DOHH2 (cell line): ENCODE measurements around the gene ASPM.
"Not testable (repeated sequence)": the region's sequence is repeated elsewhere in the genome, so short reads cannot be mapped to it uniquely, and the experiment has no call there.

Experiments used
- H3F3A ChIP-seq: fragments of 200-600 bp; sonication (generic), shearing (Covaris generic); 2 replicates; pipeline ENCODE4 v1.6.0; 2016; ENCODE audit warnings: antibody characterized with exemption, mild to moderate bottlenecking; ENCODE audit not compliant: control insufficient read depth, insufficient read depth
- H3K27ac ChIP-seq: fragments of 200-600 bp; sonication (generic); 2 replicates; pipeline ENCODE4 v1.5.1; 2014; ENCODE audit warnings: low read depth, mild to moderate bottlenecking, low read length, moderate library complexity
- H3K27me3 ChIP-seq: fragments of 200-600 bp; sonication (generic); 2 replicates; pipeline ENCODE4 v1.6.1; 2014; ENCODE audit warnings: mild to moderate bottlenecking, low read length, mixed read lengths; ENCODE audit not compliant: control insufficient read depth
- H3K36me3 ChIP-seq: fragments of 200-600 bp; sonication (generic); 2 replicates; pipeline ENCODE4 v1.6.1; 2014; ENCODE audit warnings: mild to moderate bottlenecking, low read length, moderate library complexity, mixed read lengths; ENCODE audit not compliant: control insufficient read depth
- H3K4me1 ChIP-seq: fragments of 200-600 bp; sonication (generic); 2 replicates; pipeline ENCODE4 v1.6.1; 2014; ENCODE audit warnings: mild to moderate bottlenecking, low read length, mixed read lengths; ENCODE audit not compliant: control insufficient read depth
- H3K4me2 ChIP-seq: fragments of 200-600 bp; sonication (generic); 2 replicates; pipeline ENCODE4 v1.6.0; 2014; ENCODE audit warnings: mild to moderate bottlenecking, low read length, moderate library complexity
- H3K4me3 ChIP-seq: fragments of 200-600 bp; sonication (generic); 2 replicates; pipeline ENCODE4 v1.5.1; 2014; ENCODE audit warnings: mild to moderate bottlenecking, low read length, mixed read lengths
- H3K79me2 ChIP-seq: fragments of 200-600 bp; sonication (generic); 2 replicates; pipeline ENCODE4 v1.6.1; 2014; ENCODE audit warnings: mild to moderate bottlenecking, low read length, mixed read lengths; ENCODE audit not compliant: control insufficient read depth
- H3K9me2 ChIP-seq: fragments of 200-600 bp; sonication (generic); replicated peaks from 2 replicates; pipeline ENCODE4 v1.6.1; 2014; ENCODE audit warnings: mild to moderate bottlenecking, low read length, mixed read lengths; ENCODE audit not compliant: control insufficient read depth
- H3K9me3 ChIP-seq: fragments of 200-600 bp; sonication (generic); 2 replicates; pipeline ENCODE4 v1.6.1; 2014; ENCODE audit warnings: antibody characterized with exemption, low read length, mixed read lengths; ENCODE audit not compliant: control insufficient read depth, insufficient read depth
- H4K20me1 ChIP-seq: fragments of 200-600 bp; sonication (generic); 2 replicates; pipeline ENCODE4 v1.6.0; 2014; ENCODE audit warnings: low read depth, mild to moderate bottlenecking, antibody characterized with exemption, low read length, moderate library complexity; ENCODE audit not compliant: control insufficient read depth, insufficient read depth
- EZH2phosphoT487 ChIP-seq: fragments of 200-600 bp; sonication (generic); IDR thresholded peaks from 2 replicates; pipeline ENCODE4 v1.6.1; 2017; ENCODE audit warnings: borderline replicate concordance, mild to moderate bottlenecking, antibody characterized with exemption, low read length, moderate library complexity, mixed read lengths
- TF ChIP-seq, protein P1 (sequence below): fragments of 200-600 bp; sonication (generic); IDR thresholded peaks from one replicate; pipeline ENCODE4 v1.5.1; 2014; ENCODE audit warnings: antibody characterized with exemption, mild to moderate bottlenecking, low read depth, low read length; ENCODE audit not compliant: poor library complexity, severe bottlenecking

Gene ASPM

DNA sequence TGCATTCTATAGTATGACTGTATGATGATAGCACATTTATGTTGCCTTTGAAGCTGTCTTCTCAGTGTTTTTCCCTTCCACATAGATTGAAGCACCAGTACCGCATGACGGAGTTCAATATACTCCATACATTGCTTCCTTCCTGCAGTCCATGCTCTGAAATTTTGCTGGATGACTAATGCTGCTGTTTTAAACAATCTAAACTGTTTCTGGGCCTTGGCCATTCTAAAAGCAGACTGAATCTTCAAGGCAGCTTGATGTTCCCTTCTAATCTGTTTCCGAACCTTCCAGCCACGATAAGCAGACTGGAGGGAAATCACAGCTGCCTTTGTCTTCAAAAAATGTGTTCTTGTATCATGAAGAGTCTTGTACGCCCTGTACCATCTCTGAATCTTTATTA lies 43.2 kb downstream of the ASPM start:
- Histone ChIP-seq H3K27ac (no peak overlapping the region), H3K4me3 (no peak overlapping the region), H3K9me2 (no peaks in the 10 kb centered on the region), H3K27me3 (no peaks in the 10 kb centered on the region), H3F3A (no peaks in the 10 kb centered on the region), H3K9me3 (no peaks in the 10 kb centered on the region), H3K36me3 (peaks cover 74% of the 10 kb centered on the region), H3K4me1 (no peaks in the 10 kb centered on the region), H3K79me2 (no peaks in the 10 kb centered on the region), H4K20me1 (no peaks in the 10 kb centered on the region), H3K4me2 (no peak overlapping the region)
- TF ChIP-seq, protein P1, sequence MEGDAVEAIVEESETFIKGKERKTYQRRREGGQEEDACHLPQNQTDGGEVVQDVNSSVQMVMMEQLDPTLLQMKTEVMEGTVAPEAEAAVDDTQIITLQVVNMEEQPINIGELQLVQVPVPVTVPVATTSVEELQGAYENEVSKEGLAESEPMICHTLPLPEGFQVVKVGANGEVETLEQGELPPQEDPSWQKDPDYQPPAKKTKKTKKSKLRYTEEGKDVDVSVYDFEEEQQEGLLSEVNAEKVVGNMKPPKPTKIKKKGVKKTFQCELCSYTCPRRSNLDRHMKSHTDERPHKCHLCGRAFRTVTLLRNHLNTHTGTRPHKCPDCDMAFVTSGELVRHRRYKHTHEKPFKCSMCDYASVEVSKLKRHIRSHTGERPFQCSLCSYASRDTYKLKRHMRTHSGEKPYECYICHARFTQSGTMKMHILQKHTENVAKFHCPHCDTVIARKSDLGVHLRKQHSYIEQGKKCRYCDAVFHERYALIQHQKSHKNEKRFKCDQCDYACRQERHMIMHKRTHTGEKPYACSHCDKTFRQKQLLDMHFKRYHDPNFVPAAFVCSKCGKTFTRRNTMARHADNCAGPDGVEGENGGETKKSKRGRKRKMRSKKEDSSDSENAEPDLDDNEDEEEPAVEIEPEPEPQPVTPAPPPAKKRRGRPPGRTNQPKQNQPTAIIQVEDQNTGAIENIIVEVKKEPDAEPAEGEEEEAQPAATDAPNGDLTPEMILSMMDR, result no peak
- TF ChIP-seq EZH2phosphoT487, result no peak

DNA sequence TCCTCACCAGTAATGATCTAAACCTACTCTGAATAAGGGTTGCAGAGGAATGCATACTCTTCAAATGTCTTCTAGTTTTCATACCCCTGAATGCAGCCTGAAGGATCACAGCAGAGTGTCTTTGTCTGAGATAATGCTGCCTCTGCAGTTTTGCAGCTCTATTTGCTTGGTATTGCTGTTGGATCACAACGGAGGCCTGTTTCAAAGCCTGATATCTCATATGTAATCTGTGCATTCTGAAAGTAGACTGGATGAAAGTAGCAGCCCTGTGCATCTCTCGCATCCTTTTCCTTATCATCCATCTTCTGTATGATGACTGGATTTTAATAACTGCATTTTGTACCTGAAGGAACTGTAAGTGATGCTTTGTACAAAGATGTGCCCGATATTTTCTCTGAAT lies 44.5 kb downstream of the ASPM start:
- Histone ChIP-seq H3K4me3 (no peak overlapping the region), H3K9me3 (no peaks in the 10 kb centered on the region), H3K27me3 (no peaks in the 10 kb centered on the region), H3F3A (no peaks in the 10 kb centered on the region), H4K20me1 (no peaks in the 10 kb centered on the region), H3K4me2 (no peak overlapping the region), H3K27ac (no peak overlapping the region), H3K36me3 (peaks cover 61% of the 10 kb centered on the region), H3K4me1 (no peaks in the 10 kb centered on the region), H3K79me2 (no peaks in the 10 kb centered on the region), H3K9me2 (no peaks in the 10 kb centered on the region)
- no peak for TF ChIP-seq EZH2phosphoT487
- TF ChIP-seq, protein P1, result no peak

DNA sequence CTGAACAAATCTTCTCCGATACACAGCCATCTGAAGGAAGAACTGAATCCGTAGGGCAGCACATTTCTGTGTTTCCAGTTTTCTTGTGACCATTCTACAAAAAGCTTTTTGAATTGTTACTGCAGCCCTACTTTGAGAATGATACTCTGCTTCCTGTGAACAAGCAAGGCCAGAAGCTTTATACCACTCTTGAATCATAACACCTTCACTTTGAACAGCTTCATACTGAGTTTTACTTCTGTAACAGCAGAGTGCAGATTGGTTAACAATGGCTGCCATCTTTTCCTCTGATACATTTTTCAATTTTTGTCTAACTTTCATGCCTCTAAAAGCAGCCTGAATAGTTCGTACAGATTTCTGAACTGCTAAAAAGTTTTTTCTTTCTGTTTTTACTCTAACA lies 45.8 kb downstream of the ASPM start:
- no peak overlapping the region for H3K4me2 ChIP-seq
- H3K9me2 ChIP-seq, result no peaks in the 10 kb centered on the region
- no peaks in the 10 kb centered on the region for H3K4me1 ChIP-seq
- H4K20me1 ChIP-seq, result no peaks in the 10 kb centered on the region
- H3K27me3 ChIP-seq, result no peaks in the 10 kb centered on the region
- H3K36me3 ChIP-seq, result peaks cover 52% of the 10 kb centered on the region
- no peaks in the 10 kb centered on the region for H3F3A ChIP-seq
- no peak overlapping the region for H3K4me3 ChIP-seq
- no peaks in the 10 kb centered on the region for H3K79me2 ChIP-seq
- H3K27ac ChIP-seq, result no peak overlapping the region
- H3K9me3 ChIP-seq, result no peaks in the 10 kb centered on the region
- TF ChIP-seq, protein P1, result no peak
- TF ChIP-seq EZH2phosphoT487, result no peak

DNA sequence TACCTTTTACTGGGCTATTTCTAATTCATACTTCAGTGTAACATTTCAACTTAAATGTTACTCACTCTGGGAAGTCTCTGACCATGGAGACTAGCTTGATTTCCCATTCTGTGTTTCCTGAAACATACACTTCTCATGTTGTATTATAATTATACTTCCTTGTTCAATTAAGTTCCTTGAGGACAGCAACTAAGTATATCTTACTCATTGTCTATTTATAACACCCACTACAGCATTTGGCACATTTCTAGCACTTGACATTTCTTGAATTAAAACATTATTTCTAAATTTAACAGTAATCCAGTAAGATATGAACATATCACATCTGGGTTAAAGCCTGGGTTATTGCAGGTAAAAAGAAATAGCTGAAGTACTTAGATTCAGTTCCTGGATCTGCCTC lies 47.0 kb downstream of the ASPM start:
- no peaks in the 10 kb centered on the region for H4K20me1 ChIP-seq
- no peak for TF ChIP-seq EZH2phosphoT487
- TF ChIP-seq, protein P1, result no peak
- H3K27me3 ChIP-seq, result no peaks in the 10 kb centered on the region
- no peaks in the 10 kb centered on the region for H3K9me3 ChIP-seq
- no peak overlapping the region for H3K4me2 ChIP-seq
- H3K4me3 ChIP-seq, result no peak overlapping the region
- H3K27ac ChIP-seq, result no peak overlapping the region
- H3K36me3 ChIP-seq, result peaks cover 45% of the 10 kb centered on the region
- no peaks in the 10 kb centered on the region for H3K79me2 ChIP-seq
- H3F3A ChIP-seq, result no peaks in the 10 kb centered on the region
- no peaks in the 10 kb centered on the region for H3K4me1 ChIP-seq
- H3K9me2 ChIP-seq, result no peaks in the 10 kb centered on the region

DNA sequence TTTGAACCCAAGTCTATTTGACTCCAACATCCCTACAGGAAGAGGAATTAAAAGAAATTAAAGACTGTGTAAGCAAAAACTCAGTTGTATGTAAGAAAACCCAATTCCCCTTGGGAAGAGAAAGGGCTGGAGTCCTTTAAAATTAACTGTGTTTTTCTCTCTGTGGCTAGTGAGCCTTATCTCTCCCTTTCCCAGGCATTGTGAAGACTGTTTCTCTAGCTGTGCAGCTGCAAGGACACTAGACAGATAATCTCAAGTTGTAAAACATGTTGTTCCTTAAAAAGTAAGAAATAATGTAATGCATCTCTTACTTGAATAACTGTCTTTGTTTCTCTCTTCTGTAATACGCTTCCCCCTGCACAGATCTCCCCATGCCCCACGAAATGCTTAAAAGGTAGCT lies 49.5 kb downstream of the ASPM start:
- not testable (repeated sequence) for H3F3A ChIP-seq

More for the DNA sequence above, 49.5 kb downstream of the ASPM start:
- peaks cover 48% of the 10 kb centered on the region for H3K36me3 ChIP-seq
- H3K9me3 ChIP-seq, H3K79me2 ChIP-seq, H3K27me3 ChIP-seq, H4K20me1 ChIP-seq, H3K9me2 ChIP-seq, H3K4me2 ChIP-seq, H3K4me3 ChIP-seq, H3K27ac ChIP-seq, H3K4me1 ChIP-seq: not testable (repeated sequence)
